Panc1 (cell line): ENCODE data around the gene TMEM108. TPM values are rescaled to one million over a fixed set of nuclear protein-coding genes. Genes with fewer than 3 reads are reported as not detected.

Source experiments
- ATAC-seq: fragments of 200-7000 bp; cut with Tn5 transposase; 2 replicates; pipeline ENCODE4 v1.9.1; 2020; ENCODE audit warnings: mild to moderate bottlenecking, moderate library complexity
- BruUV-seq: library from RNA; stranded (reverse); fragments of 400-500 nt; replicated peaks from 2 replicates; lab custom pipeline; 2021; lab: Mats Ljungman, UMichigan
- CTCF ChIA-PET: fragments of 300-600 bp; sonication (Branson Sonifier 250); formaldehyde crosslinking; loops from one replicate; lab custom pipeline; 2022; ENCODE audit warnings: antibody characterized with exemption; lab: Charles Lee
- POLR2A ChIA-PET: fragments of 300-600 bp; sonication (Branson Sonifier 250); formaldehyde crosslinking; loops from one replicate; lab custom pipeline; 2022; ENCODE audit warnings: antibody characterized with exemption; lab: Charles Lee
- DNase-seq: peaks from one replicate; pipeline ENCODE4 v3.0.0-alpha.2; 2010; ENCODE audit warnings: low read depth, low spot score
- H3K27ac ChIP-seq: 2 replicates; pipeline ENCODE4 v1.5.1; 2011; ENCODE audit warnings: mild to moderate bottlenecking, low read length, inconsistent platforms
- H3K27me3 ChIP-seq: fragments of 200-500 bp; sonication (Bioruptor generic); 2 replicates; pipeline ENCODE4 v1.6.0; 2014; ENCODE audit warnings: low read length, inconsistent platforms; ENCODE audit not compliant: control insufficient read depth, insufficient read depth
- H3K36me3 ChIP-seq: fragments of 200-500 bp; sonication (Bioruptor generic); 2 replicates; pipeline ENCODE4 v1.5.1; 2014; ENCODE audit warnings: inconsistent platforms, mild to moderate bottlenecking, low read length, moderate library complexity; ENCODE audit not compliant: control insufficient read depth, insufficient read depth
- H3K4me1 ChIP-seq: 2 replicates; pipeline ENCODE4 v1.5.1; 2011; ENCODE audit warnings: inconsistent platforms, mild to moderate bottlenecking, low read length, moderate library complexity; ENCODE audit not compliant: control insufficient read depth, insufficient read depth
- H3K4me3 ChIP-seq, 2 experiments: 2 replicates each; pipeline ENCODE4 v1.5.1; 2011 to 2012; ENCODE audit warnings: low read depth in 2 of 2, low read length in 2 of 2, mild to moderate bottlenecking in 2 of 2, inconsistent platforms in 1 of 2, moderate library complexity in 1 of 2
- H3K9me3 ChIP-seq: fragments of 200-500 bp; sonication (Bioruptor generic); 2 replicates; pipeline ENCODE4 v1.5.1; 2014; ENCODE audit warnings: low read depth, mild to moderate bottlenecking, inconsistent platforms, low read length, moderate library complexity; ENCODE audit not compliant: control insufficient read depth, insufficient read depth
- CTCF ChIP-seq: fragments of 450-650 bp; IDR thresholded peaks from 2 replicates; pipeline ENCODE4 v1.5.1; 2017; ENCODE audit warnings: mild to moderate bottlenecking
- POLR2AphosphoS5 ChIP-seq: IDR thresholded peaks from 2 replicates; pipeline ENCODE4 v1.6.1; 2012; ENCODE audit warnings: mild to moderate bottlenecking, low read depth, low read length, moderate library complexity
- REST ChIP-seq, 2 experiments: IDR thresholded peaks; 2 replicates each; pipeline ENCODE4 v1.6.1; 2011 to 2012; ENCODE audit warnings: low read depth in 2 of 2, control low read depth in 1 of 2, low read length in 1 of 2, mild to moderate bottlenecking in 1 of 2, moderate library complexity in 1 of 2; ENCODE audit not compliant: insufficient read depth in 1 of 2
- SIN3A ChIP-seq: IDR thresholded peaks from 2 replicates; pipeline ENCODE4 v1.6.1; 2012; ENCODE audit warnings: low read depth, mild to moderate bottlenecking, low read length, moderate library complexity, borderline replicate concordance; ENCODE audit not compliant: insufficient read depth
- TCF7L2 ChIP-seq: IDR thresholded peaks from 2 replicates; pipeline ENCODE4 v1.6.1; 2011; ENCODE audit warnings: mild to moderate bottlenecking, low read depth, low read length, inconsistent platforms
- in situ Hi-C: cut with HindIII; loops from 2 replicates; pipeline ENCODE4 v1.10.0; 2016; ENCODE audit warnings: low sequenced_read_pairs, low pct_unique_long_range_greater_than_20kb
- intact Hi-C: fragments of 100-400 bp; cut with micrococcal nuclease; formaldehyde crosslinking; loops from one replicate; pipeline ENCODE4 v1.10.0; 2022; ENCODE audit not compliant: unreplicated experiment
- total RNA-seq: library from RNA; stranded (reverse); gene quantifications from one replicate; pipeline ENCODE4 v1.2.1, GENCODE V29; 2021; ENCODE audit not compliant: unreplicated experiment

The TMEM108 gene
- total RNA-seq, 1 experiment from 2014 or later: 0.41 TPM

- Histone ChIP-seq H3K27me3 (no peaks in the 10 kb centered on the region), H3K4me1 (no peaks in the 10 kb centered on the region), H3K4me3 (no peak overlapping the region), H3K27ac (no peak overlapping the region), H3K9me3 (no peaks in the 10 kb centered on the region), H3K36me3 (no peaks in the 10 kb centered on the region)
- intact Hi-C loops: no loop called here
- in situ Hi-C loops: no loop called here
- ATAC-seq (no peak), DNase-seq (no peak)
- ChIA-PET POLR2A (interaction anchor here (0.6 kb wide), 1 partner anchor 180 kb away, joined by 3 read pairs; no protein-coding TSS in a partner anchor), CTCF (no interaction called here)
- no TSS peak for BruUV-seq
- TF ChIP-seq TCF7L2: no peak
- TF ChIP-seq POLR2AphosphoS5: no peak
- TF ChIP-seq CTCF: no peak
- no peak for TF ChIP-seq SIN3A
Measured at GRCh38 chr3:133158686-133159085, 120.5 kb downstream of the TMEM108 start.

GRCh38 chr3:133159498-133160475, 121.6 kb downstream of the TMEM108 start:
- BruUV-seq: no TSS peak
- CTCF ChIA-PET: no interaction called here
- TF ChIP-seq CTCF: no peak
- TF ChIP-seq REST (IDR thresholded peaks at IDR 0.05; ENCODE audit: insufficient read depth in 1 of 2, low read depth in 2 of 2, low read length in 1 of 2): no peak
- no peak for TF ChIP-seq TCF7L2
- TF ChIP-seq SIN3A: no peak
- TF ChIP-seq POLR2AphosphoS5: no peak
- intact Hi-C loops (no loop called here), in situ Hi-C loops (no loop called here)
- POLR2A ChIA-PET: no interaction called here
- Histone ChIP-seq H3K4me1 (no peaks in the 10 kb centered on the region), H3K36me3 (no peaks in the 10 kb centered on the region), H3K27ac (no peak overlapping the region), H3K4me3 (no peak overlapping the region), H3K27me3 (no peaks in the 10 kb centered on the region), H3K9me3 (no peaks in the 10 kb centered on the region)
- no peak for DNase-seq
- ATAC-seq: no peak; the same call in 1 of the 2 replicates
